ENCODE results near the gene C8G. TPM values are rescaled to one million over a fixed set of nuclear protein-coding genes. Genes with fewer than 3 reads are reported as not detected.

C8G gene
- total RNA-seq, 1 experiment from 2014 or later, result 0.85 TPM

- TF ChIP-seq ZNF512 (CRISPR knock-in tag; IDR thresholded peaks at IDR 0.05; ENCODE audit: borderline replicate concordance) (no peak), ATF1 (CRISPR knock-in tag; IDR thresholded peaks at IDR 0.05) (no peak), NR2C2 (CRISPR knock-in tag; IDR thresholded peaks at IDR 0.05) (no peak), GABPB1 (CRISPR knock-in tag; IDR thresholded peaks at IDR 0.05) (no peak)
Measured at GRCh38 chr9:136963751-136964150, 18.7 kb downstream of the C8G start (continued).

GRCh38 chr9:136964171-136964689, 19.2 kb downstream of the C8G start:
- DNase-seq (ENCODE audit: low spot score) (no peak), ATAC-seq (no peak)
- Mint-ChIP-seq H3K27ac (no peak overlapping the region), H3K4me3 (no peak overlapping the region), H3K4me1 (peaks cover 10% of the 10 kb centered on the region), H3K9me3 (no peaks in the 10 kb centered on the region), H3K36me3 (no peaks in the 10 kb centered on the region), H3K27me3 (ENCODE audit: low read depth) (no peaks in the 10 kb centered on the region)
- no peak for TF ChIP-seq ATF2 (CRISPR knock-in tag; IDR thresholded peaks at IDR 0.05; ENCODE audit: borderline replicate concordance, low read depth)
- ChIA-PET CTCF (interaction anchor here (0.8 to 3.4 kb wide), 10 partner anchors 11 to 186 kb away, joined by 3 to 17 read pairs (median 5); partner anchors contain the start of gene NPDC1), POLR2A (no interaction called here)

GRCh38 chr9:136964833-136965422, 19.9 kb downstream of the C8G start:
- TF ChIP-seq ETV6 (CRISPR knock-in tag; IDR thresholded peaks at IDR 0.05) (no peak), FOXP1 (CRISPR knock-in tag; IDR thresholded peaks at IDR 0.05; ENCODE audit: borderline replicate concordance) (no peak), NFATC4 (CRISPR knock-in tag; IDR thresholded peaks at IDR 0.05) (no peak), ERG (CRISPR knock-in tag; IDR thresholded peaks at IDR 0.05) (no peak), ZBTB21 (CRISPR knock-in tag; IDR thresholded peaks at IDR 0.05; ENCODE audit: borderline replicate concordance) (no peak), TEAD4 (CRISPR knock-in tag; IDR thresholded peaks at IDR 0.05) (no peak), FOXJ3 (CRISPR knock-in tag; IDR thresholded peaks at IDR 0.05; ENCODE audit: borderline replicate concordance) (no peak), SMAD3 (CRISPR knock-in tag; IDR thresholded peaks at IDR 0.05; ENCODE audit: borderline replicate concordance) (no peak), ZNF512 (CRISPR knock-in tag; IDR thresholded peaks at IDR 0.05; ENCODE audit: borderline replicate concordance) (no peak), KAT7 (CRISPR knock-in tag; IDR thresholded peaks at IDR 0.05; ENCODE audit: borderline replicate concordance) (no peak), ZNF532 (CRISPR knock-in tag; IDR thresholded peaks at IDR 0.05; ENCODE audit: borderline replicate concordance) (no peak)
- DNase-seq (ENCODE audit: low spot score), result no peak
- no peak for ATAC-seq
- Mint-ChIP-seq H3K4me1 (peaks cover 10% of the 10 kb centered on the region), H3K27ac (no peak overlapping the region), H3K27me3 (ENCODE audit: low read depth) (no peaks in the 10 kb centered on the region), H3K4me3 (no peak overlapping the region), H3K36me3 (no peaks in the 10 kb centered on the region), H3K9me3 (no peaks in the 10 kb centered on the region)
- ChIA-PET POLR2A (no interaction called here), CTCF (interaction anchor here (0.8 to 3.4 kb wide), 12 partner anchors 10 to 187 kb away, joined by 3 to 17 read pairs (median 4); partner anchors contain the start of gene NPDC1)

All from WTC11 (cell line).